ENCODE data around the gene ANKRD33. TPM values are rescaled to one million over a fixed set of nuclear protein-coding genes. Genes with fewer than 3 reads are reported as not detected.

The ANKRD33 gene
- total RNA-seq, 4 donors from 2014 or later, result 0.60 to 0.66 TPM; not detected in 2

DNA sequence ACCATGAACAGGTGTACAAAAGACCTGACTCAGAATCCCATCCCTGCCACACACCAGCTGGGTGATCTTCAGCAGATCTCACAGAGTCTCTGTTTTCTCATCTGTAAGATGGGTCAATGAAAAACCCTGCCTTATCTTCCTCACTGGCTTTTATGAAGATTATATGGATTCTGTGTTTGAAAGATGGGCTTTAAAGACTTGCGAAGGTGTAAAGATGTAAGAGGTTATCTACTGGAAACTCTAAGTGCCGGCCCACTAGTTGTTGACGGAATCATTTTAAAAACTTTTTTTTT lies 15.3 kb upstream of the ANKRD33 start:
- DNase-seq (ENCODE audit: low spot score in 2 of 2), result no peak
- H3K4me3 ChIP-seq, result no peak overlapping the region
- H3K9me3 ChIP-seq, result no peaks in the 10 kb centered on the region
- H3K4me1 ChIP-seq, result peaks cover 0 to 26% (median 5%) of the 10 kb centered on the region in 4 donors
- TF ChIP-seq POLR2A (IDR thresholded peaks at IDR 0.05) (no peak), EP300 (IDR thresholded peaks at IDR 0.05) (no peak)
- TF ChIP-seq, protein P1, sequence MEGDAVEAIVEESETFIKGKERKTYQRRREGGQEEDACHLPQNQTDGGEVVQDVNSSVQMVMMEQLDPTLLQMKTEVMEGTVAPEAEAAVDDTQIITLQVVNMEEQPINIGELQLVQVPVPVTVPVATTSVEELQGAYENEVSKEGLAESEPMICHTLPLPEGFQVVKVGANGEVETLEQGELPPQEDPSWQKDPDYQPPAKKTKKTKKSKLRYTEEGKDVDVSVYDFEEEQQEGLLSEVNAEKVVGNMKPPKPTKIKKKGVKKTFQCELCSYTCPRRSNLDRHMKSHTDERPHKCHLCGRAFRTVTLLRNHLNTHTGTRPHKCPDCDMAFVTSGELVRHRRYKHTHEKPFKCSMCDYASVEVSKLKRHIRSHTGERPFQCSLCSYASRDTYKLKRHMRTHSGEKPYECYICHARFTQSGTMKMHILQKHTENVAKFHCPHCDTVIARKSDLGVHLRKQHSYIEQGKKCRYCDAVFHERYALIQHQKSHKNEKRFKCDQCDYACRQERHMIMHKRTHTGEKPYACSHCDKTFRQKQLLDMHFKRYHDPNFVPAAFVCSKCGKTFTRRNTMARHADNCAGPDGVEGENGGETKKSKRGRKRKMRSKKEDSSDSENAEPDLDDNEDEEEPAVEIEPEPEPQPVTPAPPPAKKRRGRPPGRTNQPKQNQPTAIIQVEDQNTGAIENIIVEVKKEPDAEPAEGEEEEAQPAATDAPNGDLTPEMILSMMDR (IDR thresholded peaks at IDR 0.05), result no peak
- no peak overlapping the region for H3K27ac ChIP-seq
- 88 to 93% methylated on average over 3 of the region's 3 CpGs for WGBS, 2 donors
- no peaks in the 10 kb centered on the region for H3K36me3 ChIP-seq
- H3K27me3 ChIP-seq, result peaks cover 0 to 9% of the 10 kb centered on the region in 2 donors

DNA sequence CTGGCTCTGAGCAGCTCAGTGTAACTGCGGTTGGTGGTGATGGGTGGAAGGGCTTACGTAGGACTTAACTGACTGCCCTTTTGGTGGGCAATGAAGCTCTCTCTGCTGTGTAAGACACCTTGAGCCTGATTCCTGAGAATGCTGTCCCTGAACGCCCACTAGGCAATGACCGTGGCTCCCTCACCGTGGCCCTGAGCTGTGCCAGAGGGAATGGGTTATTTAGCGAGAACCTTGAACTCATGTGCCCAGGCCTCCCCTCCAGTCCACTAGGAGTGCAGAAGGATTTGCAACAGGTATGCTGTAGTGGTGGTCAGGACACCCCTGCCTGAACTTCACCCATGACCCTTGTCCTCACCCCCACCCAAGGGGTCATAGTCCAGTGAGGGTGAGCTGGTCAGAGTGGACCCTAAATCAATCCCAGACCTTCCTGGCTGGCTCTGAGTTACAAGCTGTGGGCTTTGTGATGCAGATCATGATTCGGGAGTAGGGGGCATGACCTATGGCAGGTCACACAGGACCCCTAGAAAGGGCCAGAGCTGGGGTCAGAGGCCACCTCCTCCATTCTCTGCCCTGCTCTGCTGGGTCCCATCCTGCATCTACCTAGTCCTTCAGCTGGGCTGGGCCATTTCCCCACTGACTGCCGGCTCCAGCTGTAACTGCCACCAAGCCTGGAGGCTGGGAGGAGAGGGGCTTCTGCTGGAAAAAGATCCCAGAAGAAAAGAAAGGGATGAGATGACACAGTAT lies 14.5 kb upstream of the ANKRD33 start:
- H3K27me3 ChIP-seq, result peaks cover 0 to 9% of the 10 kb centered on the region in 2 donors
- no peaks in the 10 kb centered on the region for H3K9me3 ChIP-seq
- 77 to 81% methylated on average over 8 of the region's 8 CpGs for WGBS, 2 donors

DNA sequence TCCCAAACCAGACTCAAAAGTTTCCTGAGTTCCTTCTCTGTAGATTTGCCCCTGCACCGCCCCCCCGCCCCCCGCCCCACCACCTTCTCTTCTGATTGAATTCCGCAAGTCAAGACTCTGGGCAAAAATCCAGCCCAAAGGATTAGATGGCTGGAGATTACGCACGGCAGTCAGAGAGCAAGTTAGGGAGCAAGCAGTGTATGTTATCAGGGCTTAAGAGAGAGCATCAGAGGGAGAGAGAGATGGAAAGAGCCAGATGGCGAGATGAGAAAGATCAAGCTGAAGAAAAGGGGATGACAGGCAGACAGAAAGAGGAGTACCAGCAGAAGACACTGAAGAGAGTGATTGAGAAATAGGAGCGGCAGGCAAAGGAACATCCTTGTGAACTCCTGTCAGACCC lies 13.9 kb upstream of the ANKRD33 start:
- Histone ChIP-seq H3K27me3 (peaks cover 0 to 4% of the 10 kb centered on the region in 2 donors), H3K27ac (no peak overlapping the region), H3K9me3 (no peaks in the 10 kb centered on the region), H3K4me1 (peaks cover 0 to 20% (median 4%) of the 10 kb centered on the region in 4 donors), H3K36me3 (no peaks in the 10 kb centered on the region), H3K4me3 (no peak overlapping the region)
- 45 to 54% methylated on average over 8 of the region's 8 CpGs for WGBS, 2 donors
- no peak for DNase-seq (ENCODE audit: low spot score in 2 of 2)
- TF ChIP-seq EP300 (IDR thresholded peaks at IDR 0.05), result no peak
- TF ChIP-seq POLR2A (IDR thresholded peaks at IDR 0.05), result no peak
- TF ChIP-seq, protein P1 (IDR thresholded peaks at IDR 0.05), result no peak

More for the DNA sequence above, 14.5 kb upstream of the ANKRD33 start:
- no peak overlapping the region for H3K4me3 ChIP-seq
- H3K36me3 ChIP-seq, result no peaks in the 10 kb centered on the region
- DNase-seq (ENCODE audit: low spot score in 2 of 2), result no peak
- no peak for TF ChIP-seq POLR2A (IDR thresholded peaks at IDR 0.05)
- no peak for TF ChIP-seq EP300 (IDR thresholded peaks at IDR 0.05)
- TF ChIP-seq, protein P1 (IDR thresholded peaks at IDR 0.05), result no peak
- H3K4me1 ChIP-seq, result peaks cover 0 to 26% (median 5%) of the 10 kb centered on the region in 4 donors
- no peak overlapping the region for H3K27ac ChIP-seq

DNA sequence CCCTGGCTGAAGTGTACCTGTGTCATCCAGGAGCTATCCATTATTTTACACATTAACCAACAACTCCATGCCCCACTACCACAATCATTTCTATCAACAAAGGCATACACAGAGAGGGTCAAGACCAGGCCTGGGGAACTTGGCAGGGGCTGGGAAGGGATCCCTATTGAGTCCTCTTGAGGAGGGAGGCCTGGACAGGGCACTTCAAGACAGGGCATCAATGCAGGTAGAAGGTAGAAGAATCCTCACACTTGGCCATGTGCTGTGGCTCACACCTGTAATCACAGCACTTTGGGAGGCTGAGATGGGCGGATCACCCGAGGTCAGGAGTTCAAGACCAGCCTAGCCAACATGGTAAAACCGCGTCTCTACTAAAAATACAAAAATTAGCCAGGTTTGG lies 13.4 kb upstream of the ANKRD33 start:
- no peaks in the 10 kb centered on the region for H3K36me3 ChIP-seq
- H3K27ac ChIP-seq, result no peak overlapping the region
- DNase-seq (ENCODE audit: low spot score in 2 of 2), result no peak
- peaks cover 0 to 16% (median 2%) of the 10 kb centered on the region in 4 donors for H3K4me1 ChIP-seq
- TF ChIP-seq POLR2A (IDR thresholded peaks at IDR 0.05) (no peak), EP300 (IDR thresholded peaks at IDR 0.05) (no peak)
- TF ChIP-seq, protein P1 (IDR thresholded peaks at IDR 0.05), result no peak
- no peaks in the 10 kb centered on the region for H3K27me3 ChIP-seq
- 95 to 98% methylated on average over 4 of the region's 4 CpGs for WGBS, 2 donors
- no peak overlapping the region for H3K4me3 ChIP-seq
- no peaks in the 10 kb centered on the region for H3K9me3 ChIP-seq

DNA sequence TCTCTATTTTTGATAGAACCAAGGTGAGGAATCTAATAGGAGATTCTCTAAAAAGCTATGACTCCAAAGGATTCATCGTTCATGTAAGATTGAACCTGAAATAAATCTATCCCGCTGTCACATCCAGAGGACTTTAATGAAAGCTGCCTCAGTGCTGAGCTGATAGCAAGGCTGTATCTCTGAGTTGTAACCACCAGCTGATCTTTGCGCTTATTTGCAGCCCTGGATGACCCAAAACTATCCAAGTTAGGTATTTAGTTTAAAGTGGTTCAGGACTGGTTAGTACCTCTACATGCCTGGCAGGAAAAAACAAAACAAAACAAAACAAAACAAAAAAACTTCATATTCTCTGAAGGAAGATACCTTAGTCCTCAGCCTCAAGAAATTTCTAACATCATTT lies 8.8 kb upstream of the ANKRD33 start:
- H3K4me3 ChIP-seq, result no peak overlapping the region
- WGBS, 2 donors, result 72 to 75% methylated on average over 3 of the region's 3 CpGs
- no peaks in the 10 kb centered on the region for H3K36me3 ChIP-seq
- no peak for DNase-seq (ENCODE audit: low spot score in 2 of 2)
- TF ChIP-seq, protein P1 (IDR thresholded peaks at IDR 0.05), result no peak
- TF ChIP-seq POLR2A (IDR thresholded peaks at IDR 0.05) (no peak), EP300 (IDR thresholded peaks at IDR 0.05) (no peak)
- no peak overlapping the region for H3K27ac ChIP-seq
- no peaks in the 10 kb centered on the region for H3K9me3 ChIP-seq
- H3K27me3 ChIP-seq, result no peaks in the 10 kb centered on the region
- no peaks in the 10 kb centered on the region for H3K4me1 ChIP-seq

Measured in tibial nerve (tissue), 4 donors.